A172 (cell line): Measurements from ENCODE around the gene VWA8. TPM values are rescaled to one million over a fixed set of nuclear protein-coding genes. Genes with fewer than 3 reads are reported as not detected.
"Not testable (repeated sequence)": the region's sequence is repeated elsewhere in the genome, so short reads cannot be mapped to it uniquely, and the experiment has no call there.

ENCODE experiments used
- DNase-seq: peaks from one replicate; pipeline ENCODE4 v3.0.0-alpha.2; 2015; ENCODE audit warnings: low spot score
- total RNA-seq: library from RNA; depleted of rRNA; stranded (reverse); fragments of >200 nt; shearing (Covaris generic); gene quantifications from 2 replicates; pipeline ENCODE4 v1.2.3, GENCODE V29; 2014

Gene VWA8
- total RNA-seq, 1 experiment from 2014 or later: 8.6 TPM

DNA sequence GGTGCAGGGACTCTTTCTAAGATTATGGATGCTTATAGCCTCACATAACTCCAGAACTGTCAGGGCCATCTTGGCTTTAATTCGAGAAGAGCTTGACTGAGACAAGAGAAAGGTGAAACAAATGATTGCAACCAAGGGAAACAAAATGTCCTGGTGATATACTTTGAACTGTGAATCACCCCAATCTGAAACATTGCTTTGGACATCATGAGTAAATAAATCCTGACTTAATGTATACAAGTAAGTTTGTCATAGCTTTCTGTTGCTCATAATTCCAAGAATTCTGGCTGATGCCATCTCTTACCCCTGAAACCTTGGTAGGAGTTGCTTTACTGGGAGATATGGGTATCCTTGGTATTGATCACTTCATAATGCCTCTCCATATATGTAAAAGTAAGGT lies 5.8 kb upstream of the VWA8 start:
- no peak for DNase-seq

- no peak for DNase-seq
These were observed 2.1 kb upstream of the VWA8 start for GRCh38 chr13:41962994-41963393.

- DNase-seq: no peak
These were observed 504 bp upstream of the VWA8 start for GRCh38 chr13:41961466-41961760.

- peak; percentile 11 for DNase-seq
These were observed 685 bp downstream of the VWA8 start for GRCh38 chr13:41960211-41960636.

DNA sequence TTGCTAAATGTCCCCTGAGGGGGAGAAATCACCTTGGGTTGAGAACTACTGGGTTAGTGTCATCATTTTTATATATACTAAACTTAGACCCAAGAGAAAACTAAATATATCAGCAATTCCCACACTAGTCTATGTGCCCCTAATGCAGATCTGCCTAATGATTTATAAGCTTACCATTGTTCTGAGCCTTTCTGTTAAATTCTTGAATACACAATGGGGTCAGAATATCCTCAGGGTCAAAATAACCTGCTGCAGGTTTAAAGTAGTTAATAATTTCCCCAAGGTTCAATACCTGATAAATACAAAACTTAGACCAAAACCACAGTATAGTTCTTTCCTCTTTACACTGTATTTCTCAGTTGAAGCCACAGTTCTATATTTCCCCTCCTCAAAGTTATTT lies 4.6 kb downstream of the VWA8 start:
- DNase-seq: no peak

DNA sequence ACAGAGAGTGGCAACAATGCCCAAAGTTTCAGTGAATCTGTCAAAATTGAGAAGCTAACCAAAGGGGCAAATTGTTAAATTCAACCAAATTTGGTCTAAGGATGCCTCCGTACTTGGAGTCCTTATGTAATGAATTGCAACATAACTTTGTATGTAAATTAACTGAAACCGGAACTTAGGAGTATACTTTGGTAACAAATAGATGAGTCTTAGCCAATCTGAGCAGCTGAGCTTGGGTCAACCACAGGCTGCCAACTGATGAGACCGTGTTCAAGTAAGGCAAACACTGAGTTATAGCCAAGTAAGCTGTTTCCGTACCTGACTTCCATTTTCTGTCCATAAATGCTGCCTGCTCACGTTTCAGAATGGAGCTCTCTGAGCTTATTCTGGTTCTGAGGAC lies 5.3 kb downstream of the VWA8 start:
- DNase-seq: no peak

DNA sequence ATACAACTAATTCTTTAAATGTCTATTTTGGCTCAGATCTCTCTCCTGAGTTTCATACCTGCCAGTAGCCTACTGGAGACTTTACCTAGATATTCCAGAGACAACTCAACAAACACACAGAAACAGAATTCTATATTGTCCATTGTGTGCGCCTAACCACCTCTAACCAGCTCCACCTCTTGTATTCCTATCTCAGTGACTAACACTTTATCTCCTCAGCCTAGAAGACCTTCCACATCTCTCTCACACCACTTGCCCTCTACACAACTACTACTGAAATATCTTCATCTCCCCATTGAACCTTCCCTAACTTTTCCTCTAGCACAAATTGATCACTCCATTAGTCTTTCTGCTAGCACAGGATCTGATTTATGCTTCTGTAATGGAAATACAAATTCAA lies 6.7 kb downstream of the VWA8 start:
- DNase-seq: no peak

DNA sequence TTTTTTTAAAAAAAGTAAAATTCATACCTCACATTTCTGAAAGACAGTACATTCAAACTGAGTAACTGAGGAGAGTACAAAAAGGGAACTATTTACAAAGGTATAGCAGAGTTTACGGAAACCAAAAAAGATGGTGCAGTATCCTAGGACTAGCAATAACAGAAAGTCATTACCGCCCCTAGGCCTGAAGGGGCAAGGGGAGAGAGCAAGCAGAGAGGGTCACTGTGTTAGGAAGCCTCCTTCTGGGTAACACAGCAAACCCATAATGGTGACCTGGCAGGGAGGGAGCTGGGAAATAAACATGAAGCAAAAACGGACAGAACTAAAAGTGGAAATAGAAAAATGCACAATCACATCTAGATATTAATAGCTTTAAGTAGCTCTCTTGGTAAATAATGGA lies 8.2 kb downstream of the VWA8 start:
- no peak for DNase-seq

DNA sequence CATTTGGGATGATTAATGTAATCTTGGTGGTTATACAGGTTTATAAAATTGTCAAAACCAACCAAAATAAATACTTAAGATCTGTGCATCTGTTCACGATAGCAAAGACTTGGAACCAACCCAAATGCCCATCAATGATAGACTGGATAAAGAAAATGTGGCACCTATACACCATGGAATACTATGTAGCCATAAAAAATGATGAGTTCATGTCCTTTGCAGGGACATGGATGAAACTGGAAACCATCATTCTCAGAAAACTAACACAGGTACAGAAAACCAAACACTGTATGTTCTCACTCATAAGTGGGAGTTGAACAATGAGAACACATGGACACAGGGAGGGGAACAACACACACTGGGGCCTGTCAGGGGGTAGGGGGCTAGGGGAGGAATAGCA lies 11.8 kb downstream of the VWA8 start:
- DNase-seq: not testable (repeated sequence)

GRCh38 chr13:41945926-41946325 lies 15.0 kb downstream of the VWA8 start:
- DNase-seq: no peak

DNA sequence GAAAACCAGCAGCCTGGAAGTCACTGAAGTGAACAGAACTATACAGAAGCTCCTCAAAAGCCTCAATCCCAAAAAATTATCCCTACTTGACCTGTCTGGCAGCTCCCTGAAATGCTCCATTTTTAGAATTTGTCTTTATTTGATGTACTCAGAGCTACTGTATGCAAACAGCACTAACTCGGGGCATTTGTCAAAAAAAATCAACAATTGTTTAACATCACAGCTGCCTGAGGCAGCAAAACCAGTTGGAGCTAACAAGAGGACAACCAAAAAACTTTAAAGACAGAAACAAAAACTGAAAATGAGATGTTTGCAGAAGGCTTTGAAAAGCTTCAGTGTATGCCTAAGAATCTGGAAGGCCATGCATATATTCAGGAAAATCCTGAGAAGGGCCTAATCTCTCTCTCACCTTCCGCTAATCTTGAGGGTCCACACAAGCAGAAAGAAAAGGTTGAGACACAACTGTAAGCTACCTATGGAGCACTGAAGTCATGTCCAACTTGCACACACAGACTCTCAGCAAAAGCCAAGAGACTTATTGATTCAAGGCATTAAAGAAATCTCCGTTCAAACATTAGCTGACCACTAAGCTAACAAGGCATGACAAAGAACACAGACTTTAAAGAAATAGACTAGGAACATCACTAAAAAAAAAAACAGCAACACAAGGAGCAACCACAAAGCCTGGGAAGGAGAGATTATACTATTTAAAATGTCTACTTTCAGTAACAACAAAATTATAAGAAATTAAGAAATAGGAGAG lies 16.1 kb downstream of the VWA8 start:
- DNase-seq: no peak

GRCh38 chr13:41944229-41944628 lies 16.7 kb downstream of the VWA8 start:
- DNase-seq: no peak

DNA sequence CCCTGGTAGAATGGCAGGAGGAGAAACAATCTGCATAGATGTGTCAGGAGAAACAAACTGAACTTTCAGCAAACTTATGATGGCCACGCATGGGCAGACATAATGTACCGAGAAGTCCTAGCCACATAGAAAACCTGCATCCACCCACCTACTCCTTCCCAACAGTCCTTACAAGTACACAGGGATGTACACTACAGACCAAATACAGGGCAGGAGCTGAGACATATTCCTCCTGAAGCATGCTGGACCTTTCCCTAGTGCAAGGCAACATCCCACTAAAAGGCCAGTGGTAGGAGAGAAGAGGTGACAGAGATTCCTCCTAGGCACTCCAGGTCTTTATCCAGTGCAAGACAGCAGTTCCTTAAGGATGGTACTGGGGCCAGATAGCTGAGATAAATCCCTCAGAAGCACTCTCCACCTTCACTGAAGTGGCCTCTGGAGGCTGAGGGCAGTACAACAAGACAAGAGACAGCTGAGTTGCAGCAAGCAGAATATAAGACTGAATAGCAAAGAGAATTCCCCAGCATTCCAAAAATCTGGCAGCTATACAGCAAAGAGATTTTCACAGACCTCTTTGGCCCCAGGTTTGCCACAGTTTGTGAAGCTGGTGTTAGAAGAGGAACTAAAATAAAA lies 18.3 kb downstream of the VWA8 start:
- DNase-seq: peak; percentile 6

DNA sequence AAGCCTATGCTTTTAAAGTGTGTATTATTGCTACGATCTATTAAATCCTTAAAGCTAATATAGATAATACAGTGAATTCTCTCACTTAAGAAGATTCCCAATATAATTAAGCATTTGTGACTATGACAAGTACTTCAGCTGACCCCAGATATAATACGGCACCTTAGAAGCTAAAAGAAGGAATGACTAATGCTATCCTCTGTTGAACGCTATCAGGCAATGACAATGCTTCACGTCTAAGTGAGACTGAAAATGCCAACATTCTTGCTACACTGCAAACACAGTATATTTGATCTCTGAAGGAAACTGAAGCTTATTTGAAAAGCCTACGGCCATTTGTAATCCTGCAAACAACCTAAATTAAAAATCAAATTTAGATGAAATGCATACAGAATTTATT lies 19.7 kb downstream of the VWA8 start:
- DNase-seq: no peak

- DNase-seq: no peak
These were observed 21.5 kb downstream of the VWA8 start for GRCh38 chr13:41939398-41939797.

DNA sequence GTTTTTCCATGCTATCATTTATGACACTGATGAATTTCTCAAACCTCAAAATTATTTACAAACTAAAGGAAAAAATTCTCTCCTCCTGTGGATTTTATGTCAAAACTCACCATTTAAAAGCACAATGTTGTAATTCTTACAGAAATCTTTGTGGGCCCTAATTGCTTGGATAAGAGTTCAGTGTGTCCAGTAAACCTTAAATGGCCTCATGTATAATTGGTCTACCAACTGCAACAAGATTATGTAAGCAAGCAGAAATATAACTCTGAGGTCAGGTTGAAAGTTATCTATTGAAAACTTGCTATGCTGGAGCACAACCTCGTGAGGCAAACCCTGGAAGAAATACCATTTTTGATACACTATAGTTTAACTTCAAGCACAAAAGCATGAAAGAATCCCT lies 22.0 kb downstream of the VWA8 start:
- DNase-seq: no peak

GRCh38 chr13:41937388-41937787 lies 23.5 kb downstream of the VWA8 start:
- no peak for DNase-seq

DNA sequence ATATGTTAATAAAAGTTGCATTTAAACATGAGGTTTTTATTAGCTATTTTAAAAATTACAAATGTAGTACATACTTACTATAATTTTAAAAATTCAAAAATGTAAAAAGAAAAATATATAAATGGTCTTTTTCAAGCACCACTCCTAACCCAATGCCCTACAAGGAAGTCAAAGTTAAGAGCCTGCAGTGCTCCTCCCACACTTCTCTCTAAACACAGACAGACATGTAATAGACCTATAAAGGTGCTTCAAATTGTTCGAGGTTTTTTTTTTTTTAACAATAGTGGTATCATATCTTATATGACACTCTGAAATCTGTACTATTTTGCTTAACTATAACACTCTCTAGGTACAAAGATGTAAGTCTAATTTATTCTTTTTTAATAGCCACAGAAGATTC lies 25.4 kb downstream of the VWA8 start:
- no peak for DNase-seq

DNA sequence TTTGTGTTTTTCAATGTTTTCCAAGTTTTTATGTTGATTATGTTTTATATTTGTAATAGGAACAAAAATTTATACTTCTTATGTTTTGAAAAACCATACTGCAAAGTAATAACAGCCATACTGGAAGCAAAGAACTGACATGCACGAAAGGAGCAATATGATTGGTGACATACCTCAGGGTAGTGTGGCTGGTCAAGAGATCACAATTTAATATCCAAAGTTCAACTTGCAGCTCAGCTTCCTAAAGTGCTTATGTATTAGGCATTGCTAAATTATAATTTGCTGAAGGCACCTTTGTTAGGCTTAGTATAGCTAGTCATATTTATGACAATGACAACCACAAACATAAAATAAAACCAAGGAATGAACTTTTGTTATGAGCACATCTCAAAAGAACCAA lies 25.9 kb downstream of the VWA8 start:
- no peak for DNase-seq

DNA sequence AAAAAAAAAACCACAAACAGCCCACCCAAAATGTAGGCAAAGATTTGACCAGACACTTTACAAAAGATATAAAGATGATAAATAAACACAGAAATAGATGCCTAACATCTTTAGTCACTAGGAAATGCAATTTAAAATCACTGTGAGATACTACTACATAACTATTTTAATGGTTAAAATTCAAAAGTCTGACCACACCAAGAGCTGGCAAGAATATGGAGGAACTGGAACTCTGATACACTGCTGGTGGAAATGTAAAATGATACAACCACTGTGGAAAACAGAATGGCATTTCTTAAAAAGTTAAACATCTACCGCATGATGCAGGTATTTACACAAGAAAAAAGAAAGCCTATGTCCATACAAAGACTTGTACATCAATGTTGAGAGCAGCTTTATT lies 26.8 kb downstream of the VWA8 start:
- no peak for DNase-seq

DNA sequence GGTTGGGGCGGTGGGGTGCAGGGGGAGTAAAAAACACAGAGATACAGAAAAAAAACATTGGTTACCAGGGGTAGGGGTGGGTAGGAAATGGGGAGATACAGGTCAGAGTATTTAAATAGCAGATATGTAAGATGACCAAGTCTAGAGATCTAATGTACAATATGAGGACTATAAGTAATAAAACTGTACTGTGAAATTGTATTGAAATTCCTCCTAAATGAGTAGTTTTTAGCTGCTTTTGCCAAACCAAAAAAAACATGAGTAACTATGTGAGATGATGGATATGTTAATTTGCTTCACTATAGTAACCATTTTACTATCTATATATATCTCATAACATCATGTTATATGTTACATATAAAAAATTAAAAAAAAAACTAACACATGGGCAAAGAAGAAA lies 29.6 kb downstream of the VWA8 start:
- no peak for DNase-seq

DNA sequence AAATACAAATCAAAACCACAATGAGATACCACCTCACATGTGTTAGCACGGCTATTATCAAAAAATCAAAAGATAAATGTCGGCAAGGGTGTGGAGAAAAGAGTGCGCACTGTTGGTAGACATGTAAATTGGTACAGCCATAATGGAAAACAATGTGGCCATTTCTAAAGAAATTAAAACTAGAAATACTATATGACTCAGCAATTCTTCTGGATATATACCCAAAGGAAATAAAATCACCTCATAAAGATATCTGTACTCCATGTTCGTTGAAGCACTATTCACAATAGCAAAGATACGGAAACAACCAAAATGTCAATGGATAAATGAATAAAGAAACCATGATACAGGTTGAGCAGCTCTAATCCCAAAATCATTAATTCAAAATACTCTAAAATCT lies 30.8 kb downstream of the VWA8 start:
- DNase-seq: no peak

GRCh38 chr13:41928323-41928722 lies 32.6 kb downstream of the VWA8 start:
- DNase-seq: no peak

DNA sequence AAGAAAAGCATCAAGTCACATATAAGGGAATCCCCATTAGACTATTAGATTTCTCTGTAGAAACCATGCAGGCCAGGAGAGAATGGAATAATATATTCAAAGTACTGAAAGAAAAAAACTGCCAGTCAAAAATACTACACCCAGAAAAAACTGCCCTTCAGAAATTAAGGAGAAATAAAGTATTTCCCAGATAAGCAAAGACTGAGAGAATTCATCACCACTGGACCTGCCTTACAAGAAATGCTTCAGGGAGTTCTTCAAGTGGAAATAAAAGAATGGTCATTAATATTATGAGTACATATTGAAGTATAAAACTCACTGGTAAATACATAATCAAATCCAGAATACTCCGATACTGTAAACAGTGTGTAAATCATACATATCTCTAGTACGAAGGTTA lies 35.9 kb downstream of the VWA8 start:
- DNase-seq: no peak
